ENCODE measurements around the gene ZNF205. TPM values are rescaled to one million over a fixed set of nuclear protein-coding genes. Genes with fewer than 3 reads are reported as not detected.

ZNF205 gene
- total and polyA plus RNA-seq, 2 of the 13 experiments (the other 11 are each of a cell fraction or from before 2014, with no cell fraction given) = 5.8 to 10.2 TPM

DNA sequence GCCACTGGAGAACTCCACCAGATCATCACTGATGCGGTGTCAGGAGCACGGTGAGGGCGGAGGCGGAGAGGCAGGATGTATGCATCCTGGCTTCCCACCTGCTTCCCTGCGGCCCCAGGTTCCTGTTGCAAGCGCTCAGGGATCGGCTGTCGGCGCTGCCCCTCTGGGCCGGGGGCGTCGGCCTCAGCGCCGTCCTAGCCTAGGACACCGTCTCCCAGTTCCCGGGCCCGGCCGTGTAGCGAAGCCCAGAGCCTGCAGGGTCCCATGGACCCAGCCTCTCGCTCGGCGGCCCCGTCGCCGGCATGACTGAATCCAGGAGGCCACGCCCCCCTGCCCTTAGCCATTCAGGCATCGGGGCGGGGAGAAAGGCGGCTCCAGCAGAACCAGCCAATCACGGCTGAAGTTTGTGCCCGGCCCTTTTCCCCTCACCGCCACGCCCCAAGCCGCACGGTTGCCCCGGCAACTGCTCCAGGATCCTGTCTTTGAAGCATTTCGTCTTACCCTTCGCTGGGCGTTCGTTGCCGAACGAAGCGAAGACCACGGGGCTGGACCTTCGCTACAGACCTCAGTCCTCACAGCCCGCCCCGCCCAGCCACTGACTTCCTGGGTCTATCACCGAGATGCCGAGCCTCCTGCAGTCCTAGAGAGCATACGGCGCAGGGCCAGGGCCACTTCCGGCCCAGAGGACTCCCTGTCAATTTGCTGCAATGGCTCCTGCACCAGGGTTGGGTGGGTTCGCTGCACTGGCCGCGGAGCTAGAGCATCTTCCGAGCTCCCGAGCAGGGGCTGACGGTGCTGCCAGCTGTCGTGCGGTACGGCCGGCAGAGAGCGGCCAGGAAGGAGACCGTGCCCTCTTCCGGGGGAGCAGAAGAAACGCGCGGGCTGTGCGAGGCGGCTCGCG is 11.8 kb downstream of the ZNF205 start (continued):
- TF ChIP-seq ZNF432 (CRISPR knock-in tag; IDR thresholded peaks at IDR 0.05; ENCODE audit: borderline replicate concordance) (no peak), THAP9 (CRISPR knock-in tag; IDR thresholded peaks at IDR 0.05; ENCODE audit: borderline replicate concordance) (peak; percentile 73; the same call in 1 of the 2 replicates), ZNF441 (CRISPR knock-in tag; IDR thresholded peaks at IDR 0.05; ENCODE audit: borderline replicate concordance) (no peak), KAT8 (CRISPR knock-in tag; IDR thresholded peaks at IDR 0.05) (peak; percentile 61), ZBTB42 (CRISPR knock-in tag; IDR thresholded peaks at IDR 0.05) (no peak), SP1 (IDR thresholded peaks at IDR 0.05) (no peak), SP1 (CRISPR knock-in tag; IDR thresholded peaks at IDR 0.05) (peak; percentile 96), KLF9 (CRISPR knock-in tag; IDR thresholded peaks at IDR 0.05; ENCODE audit: low read depth) (peak; percentile 65; the same call in 1 of the 2 replicates), NPAS2 (CRISPR knock-in tag; IDR thresholded peaks at IDR 0.05; ENCODE audit: borderline replicate concordance) (no peak), HNRNPK (IDR thresholded peaks at IDR 0.05; ENCODE audit: low read depth, low read length, poor library complexity, severe bottlenecking) (no peak), ADNP (CRISPR knock-in tag; IDR thresholded peaks at IDR 0.05) (no peak)
- TF ChIP-seq, protein P1, sequence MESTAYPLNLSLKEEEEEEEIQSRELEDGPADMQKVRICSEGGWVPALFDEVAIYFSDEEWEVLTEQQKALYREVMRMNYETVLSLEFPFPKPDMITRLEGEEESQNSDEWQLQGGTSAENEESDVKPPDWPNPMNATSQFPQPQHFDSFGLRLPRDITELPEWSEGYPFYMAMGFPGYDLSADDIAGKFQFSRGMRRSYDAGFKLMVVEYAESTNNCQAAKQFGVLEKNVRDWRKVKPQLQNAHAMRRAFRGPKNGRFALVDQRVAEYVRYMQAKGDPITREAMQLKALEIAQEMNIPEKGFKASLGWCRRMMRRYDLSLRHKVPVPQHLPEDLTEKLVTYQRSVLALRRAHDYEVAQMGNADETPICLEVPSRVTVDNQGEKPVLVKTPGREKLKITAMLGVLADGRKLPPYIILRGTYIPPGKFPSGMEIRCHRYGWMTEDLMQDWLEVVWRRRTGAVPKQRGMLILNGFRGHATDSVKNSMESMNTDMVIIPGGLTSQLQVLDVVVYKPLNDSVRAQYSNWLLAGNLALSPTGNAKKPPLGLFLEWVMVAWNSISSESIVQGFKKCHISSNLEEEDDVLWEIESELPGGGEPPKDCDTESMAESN (CRISPR knock-in tag; conservative IDR thresholded peaks at IDR 0.05) = no peak; the same call in 1 of the 2 replicates
- TF ChIP-seq, protein P2, sequence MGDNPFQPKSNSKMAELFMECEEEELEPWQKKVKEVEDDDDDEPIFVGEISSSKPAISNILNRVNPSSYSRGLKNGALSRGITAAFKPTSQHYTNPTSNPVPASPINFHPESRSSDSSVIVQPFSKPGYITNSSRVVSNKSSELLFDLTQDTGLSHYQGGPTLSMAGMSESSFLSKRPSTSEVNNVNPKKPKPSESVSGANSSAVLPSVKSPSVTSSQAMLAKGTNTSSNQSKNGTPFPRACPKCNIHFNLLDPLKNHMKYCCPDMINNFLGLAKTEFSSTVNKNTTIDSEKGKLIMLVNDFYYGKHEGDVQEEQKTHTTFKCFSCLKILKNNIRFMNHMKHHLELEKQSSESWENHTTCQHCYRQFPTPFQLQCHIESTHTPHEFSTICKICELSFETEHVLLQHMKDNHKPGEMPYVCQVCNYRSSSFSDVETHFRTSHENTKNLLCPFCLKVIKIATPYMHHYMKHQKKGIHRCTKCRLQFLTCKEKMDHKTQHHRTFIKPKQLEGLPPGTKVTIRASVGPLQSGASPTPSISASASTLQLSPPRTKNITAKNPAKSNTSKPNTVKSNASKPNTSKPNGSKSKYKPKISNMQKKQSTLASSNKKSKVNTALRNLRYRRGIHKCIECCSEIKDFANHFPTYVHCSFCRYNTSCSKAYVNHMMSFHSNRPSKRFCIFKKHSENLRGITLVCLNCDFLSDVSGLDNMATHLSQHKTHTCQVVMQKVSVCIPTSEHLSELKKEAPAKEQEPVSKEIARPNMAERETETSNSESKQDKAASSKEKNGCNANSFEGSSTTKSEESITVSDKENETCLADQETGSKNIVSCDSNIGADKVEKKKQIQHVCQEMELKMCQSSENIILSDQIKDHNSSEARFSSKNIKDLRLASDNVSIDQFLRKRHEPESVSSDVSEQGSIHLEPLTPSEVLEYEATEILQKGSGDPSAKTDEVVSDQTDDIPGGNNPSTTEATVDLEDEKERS (CRISPR knock-in tag; IDR thresholded peaks at IDR 0.05) = peak; percentile 62; the same call in 1 of the 2 replicates

Measured in HepG2 (cell line).